DND-41 (cell line): ENCODE results near the gene TSC2.

Source experiments
- EZH2 ChIP-seq: IDR thresholded peaks from 3 replicates; pipeline ENCODE4 v1.6.1; 2012; ENCODE audit warnings: borderline replicate concordance, low read depth, mild to moderate bottlenecking, moderate library complexity, low read length, inconsistent platforms; ENCODE audit not compliant: severe bottlenecking
- TF ChIP-seq, protein P1 (sequence below): IDR thresholded peaks from 2 replicates; pipeline ENCODE4 v1.5.1; 2012; ENCODE audit warnings: borderline replicate concordance, low read length, moderate library complexity, mild to moderate bottlenecking; ENCODE audit not compliant: poor library complexity, severe bottlenecking; ENCODE audit errors: extremely low read depth

DNA sequence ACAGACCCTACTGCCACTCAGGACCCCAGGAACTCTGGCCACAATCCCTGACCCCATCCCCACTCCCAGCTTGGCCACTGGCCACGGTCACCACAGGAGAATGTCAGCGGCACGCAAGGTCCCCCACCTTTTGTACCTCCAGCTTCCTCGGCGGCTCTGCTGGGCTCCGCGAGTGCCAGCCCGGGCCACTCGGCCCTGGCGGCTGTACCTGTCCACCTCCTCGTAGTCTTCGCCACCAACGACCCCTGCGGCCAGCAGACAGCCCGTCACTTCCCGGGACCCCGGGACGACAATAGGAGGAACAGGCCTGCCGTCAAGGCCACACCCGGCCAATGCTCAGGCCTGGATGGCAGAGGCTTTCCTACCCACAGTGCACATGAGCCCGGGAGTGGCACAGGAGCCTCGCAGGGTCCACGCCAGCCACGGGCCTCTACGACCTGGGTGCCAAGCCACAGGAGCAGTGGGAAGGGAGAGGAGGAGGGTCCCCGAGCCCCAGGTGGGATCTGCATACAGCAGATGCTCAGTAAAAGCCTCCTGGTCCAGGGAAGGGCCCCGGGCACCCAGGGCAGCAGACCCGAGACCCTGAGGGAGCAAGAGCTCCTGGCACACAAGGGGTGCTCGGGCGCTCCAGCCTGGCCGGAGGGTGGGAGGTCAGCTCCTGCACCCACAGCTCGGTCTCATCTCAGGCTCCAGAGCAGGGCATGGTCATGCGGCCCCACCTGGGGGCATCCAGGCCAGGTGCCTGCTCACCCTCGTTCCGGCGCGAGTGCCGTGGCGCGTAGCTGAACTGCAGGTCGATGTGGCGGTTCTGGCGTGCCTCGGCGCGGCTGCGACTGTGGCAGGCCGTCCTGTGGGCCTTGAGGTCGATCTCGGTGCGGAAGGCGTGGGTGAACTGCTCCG is 46.1 kb upstream of the TSC2 start:
- TF ChIP-seq, protein P1, sequence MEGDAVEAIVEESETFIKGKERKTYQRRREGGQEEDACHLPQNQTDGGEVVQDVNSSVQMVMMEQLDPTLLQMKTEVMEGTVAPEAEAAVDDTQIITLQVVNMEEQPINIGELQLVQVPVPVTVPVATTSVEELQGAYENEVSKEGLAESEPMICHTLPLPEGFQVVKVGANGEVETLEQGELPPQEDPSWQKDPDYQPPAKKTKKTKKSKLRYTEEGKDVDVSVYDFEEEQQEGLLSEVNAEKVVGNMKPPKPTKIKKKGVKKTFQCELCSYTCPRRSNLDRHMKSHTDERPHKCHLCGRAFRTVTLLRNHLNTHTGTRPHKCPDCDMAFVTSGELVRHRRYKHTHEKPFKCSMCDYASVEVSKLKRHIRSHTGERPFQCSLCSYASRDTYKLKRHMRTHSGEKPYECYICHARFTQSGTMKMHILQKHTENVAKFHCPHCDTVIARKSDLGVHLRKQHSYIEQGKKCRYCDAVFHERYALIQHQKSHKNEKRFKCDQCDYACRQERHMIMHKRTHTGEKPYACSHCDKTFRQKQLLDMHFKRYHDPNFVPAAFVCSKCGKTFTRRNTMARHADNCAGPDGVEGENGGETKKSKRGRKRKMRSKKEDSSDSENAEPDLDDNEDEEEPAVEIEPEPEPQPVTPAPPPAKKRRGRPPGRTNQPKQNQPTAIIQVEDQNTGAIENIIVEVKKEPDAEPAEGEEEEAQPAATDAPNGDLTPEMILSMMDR = no peak
- no peak for TF ChIP-seq EZH2
